Measurements from ENCODE around the gene DCTD. TPM values are rescaled to one million over a fixed set of nuclear protein-coding genes. Genes with fewer than 3 reads are reported as not detected.

Gene DCTD
- total RNA-seq, 1 experiment from 2014 or later = 168 TPM

GRCh38 chr4:182937268-182938204 lies 20.4 kb upstream of the DCTD start:
- Mint-ChIP-seq H3K27ac (ENCODE audit: low read depth, unreplicated experiment) (no peak overlapping the region), H3K27me3 (ENCODE audit: insufficient read depth, unreplicated experiment) (peaks cover 12% of the 10 kb centered on the region), H3K9me3 (ENCODE audit: unreplicated experiment) (peaks cover 7% of the 10 kb centered on the region), H3K4me1 (ENCODE audit: insufficient read depth, unreplicated experiment) (peaks cover 19% of the 10 kb centered on the region), H3K4me3 (ENCODE audit: unreplicated experiment) (no peak overlapping the region), H3K36me3 (ENCODE audit: insufficient read depth, unreplicated experiment) (no peaks in the 10 kb centered on the region)
- intact Hi-C loops (cut with micrococcal nuclease) = loop anchor here (1.0 to 2.0 kb wide), 5 partner anchors 136 to 469 kb away; no protein-coding TSS in a partner anchor
- ChIA-PET POLR2A (interaction anchor here (2.2 to 2.8 kb wide), 2 partner anchors 312 to 325 kb away, joined by 6 to 16 read pairs; no protein-coding TSS in a partner anchor), CTCF (interaction anchor here (0.7 to 5.9 kb wide), 31 partner anchors 8 to 1375 kb away, joined by 3 to 258 read pairs (median 6); partner anchors contain the start of gene WWC2)
- BruUV-seq (replicated peaks) = no TSS peak
- TF ChIP-seq, protein P1, sequence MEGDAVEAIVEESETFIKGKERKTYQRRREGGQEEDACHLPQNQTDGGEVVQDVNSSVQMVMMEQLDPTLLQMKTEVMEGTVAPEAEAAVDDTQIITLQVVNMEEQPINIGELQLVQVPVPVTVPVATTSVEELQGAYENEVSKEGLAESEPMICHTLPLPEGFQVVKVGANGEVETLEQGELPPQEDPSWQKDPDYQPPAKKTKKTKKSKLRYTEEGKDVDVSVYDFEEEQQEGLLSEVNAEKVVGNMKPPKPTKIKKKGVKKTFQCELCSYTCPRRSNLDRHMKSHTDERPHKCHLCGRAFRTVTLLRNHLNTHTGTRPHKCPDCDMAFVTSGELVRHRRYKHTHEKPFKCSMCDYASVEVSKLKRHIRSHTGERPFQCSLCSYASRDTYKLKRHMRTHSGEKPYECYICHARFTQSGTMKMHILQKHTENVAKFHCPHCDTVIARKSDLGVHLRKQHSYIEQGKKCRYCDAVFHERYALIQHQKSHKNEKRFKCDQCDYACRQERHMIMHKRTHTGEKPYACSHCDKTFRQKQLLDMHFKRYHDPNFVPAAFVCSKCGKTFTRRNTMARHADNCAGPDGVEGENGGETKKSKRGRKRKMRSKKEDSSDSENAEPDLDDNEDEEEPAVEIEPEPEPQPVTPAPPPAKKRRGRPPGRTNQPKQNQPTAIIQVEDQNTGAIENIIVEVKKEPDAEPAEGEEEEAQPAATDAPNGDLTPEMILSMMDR (IDR thresholded peaks at IDR 0.05; ENCODE audit: unreplicated experiment) = no peak
- DNase-seq (ENCODE audit: unreplicated experiment) = no peak

DNA sequence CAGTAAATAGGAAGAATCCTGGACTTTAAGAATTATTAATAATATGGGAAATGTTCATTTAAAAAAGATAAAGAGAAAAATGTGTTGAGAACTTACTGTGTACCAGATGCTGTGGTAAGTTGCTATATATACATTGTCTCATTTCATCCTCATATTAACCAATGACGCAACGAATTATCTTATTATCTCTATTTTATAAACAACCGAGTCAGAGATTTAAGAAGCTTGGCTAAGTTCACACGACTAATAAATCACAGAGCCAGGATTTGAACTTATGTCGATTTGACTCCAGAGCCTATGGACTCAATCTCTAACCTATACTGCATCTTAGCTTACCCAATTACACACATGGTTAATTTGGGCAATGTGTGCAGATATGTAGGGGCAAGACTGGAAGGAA lies 15.5 kb upstream of the DCTD start:
- Mint-ChIP-seq H3K36me3 (ENCODE audit: insufficient read depth, unreplicated experiment) (no peaks in the 10 kb centered on the region), H3K4me3 (ENCODE audit: unreplicated experiment) (no peak overlapping the region), H3K27me3 (ENCODE audit: insufficient read depth, unreplicated experiment) (no peaks in the 10 kb centered on the region), H3K4me1 (ENCODE audit: insufficient read depth, unreplicated experiment) (peaks cover 12% of the 10 kb centered on the region), H3K27ac (ENCODE audit: low read depth, unreplicated experiment) (no peak overlapping the region), H3K9me3 (ENCODE audit: unreplicated experiment) (peaks cover 7% of the 10 kb centered on the region)
- intact Hi-C loops (cut with micrococcal nuclease) = no loop called here
- no TSS peak for BruUV-seq (replicated peaks)
- CTCF ChIA-PET = interaction anchor here (0.6 to 5.7 kb wide), 5 partner anchors 13 to 330 kb away, joined by 3 to 27 read pairs (median 4); no protein-coding TSS in a partner anchor
- no peak for DNase-seq (ENCODE audit: unreplicated experiment)
- POLR2A ChIA-PET = no interaction called here
- TF ChIP-seq, protein P1 (IDR thresholded peaks at IDR 0.05; ENCODE audit: unreplicated experiment) = no peak

DNA sequence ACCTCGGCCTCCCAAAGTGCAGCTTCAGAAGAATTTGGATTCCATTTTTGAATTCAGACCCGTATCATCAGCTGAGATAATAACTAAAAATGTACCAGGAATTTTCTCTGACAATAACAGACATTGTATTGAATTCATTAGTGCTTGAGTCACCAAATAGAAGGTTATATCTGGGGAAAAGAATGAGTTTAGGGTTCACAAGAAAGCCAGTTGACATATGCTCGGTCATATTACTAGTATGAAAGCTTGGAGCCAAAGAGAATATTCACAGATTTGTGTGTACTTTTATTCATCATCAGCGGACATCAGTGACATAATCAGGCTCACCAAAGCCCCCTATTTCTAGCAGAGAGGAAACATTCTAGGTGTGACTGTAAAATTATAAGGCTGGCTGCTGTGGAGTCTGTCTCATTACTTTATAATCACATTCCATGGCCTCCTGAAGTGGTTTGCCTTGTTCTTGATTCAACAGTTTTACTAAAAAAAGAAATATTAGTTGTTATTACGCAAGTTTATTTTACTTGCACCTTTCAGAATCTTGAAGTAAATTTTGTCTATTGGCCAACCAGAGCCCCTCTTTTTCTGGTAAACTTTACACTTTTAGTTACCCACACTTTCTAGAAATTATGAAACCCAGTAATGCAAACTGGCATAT lies 14.6 kb upstream of the DCTD start:
- peaks cover 7% of the 10 kb centered on the region for H3K9me3 Mint-ChIP-seq (ENCODE audit: unreplicated experiment)
- CTCF ChIA-PET = interaction anchor here (0.6 to 5.7 kb wide), 4 partner anchors 16 to 331 kb away, joined by 3 to 27 read pairs (median 5); no protein-coding TSS in a partner anchor
- H3K27ac Mint-ChIP-seq (ENCODE audit: low read depth, unreplicated experiment) = no peak overlapping the region
- no TSS peak for BruUV-seq (replicated peaks)
- peaks cover 8% of the 10 kb centered on the region for H3K4me1 Mint-ChIP-seq (ENCODE audit: insufficient read depth, unreplicated experiment)
- POLR2A ChIA-PET = interaction anchor here (0.6 kb wide), 1 partner anchor 10 kb away, joined by 3 read pairs; no protein-coding TSS in a partner anchor
- TF ChIP-seq, protein P1 (IDR thresholded peaks at IDR 0.05; ENCODE audit: unreplicated experiment) = no peak
- intact Hi-C loops (cut with micrococcal nuclease) = no loop called here
- no peak for DNase-seq (ENCODE audit: unreplicated experiment)
- no peaks in the 10 kb centered on the region for H3K36me3 Mint-ChIP-seq (ENCODE audit: insufficient read depth, unreplicated experiment)
- no peak overlapping the region for H3K4me3 Mint-ChIP-seq (ENCODE audit: unreplicated experiment)
- H3K27me3 Mint-ChIP-seq (ENCODE audit: insufficient read depth, unreplicated experiment) = no peaks in the 10 kb centered on the region

DNA sequence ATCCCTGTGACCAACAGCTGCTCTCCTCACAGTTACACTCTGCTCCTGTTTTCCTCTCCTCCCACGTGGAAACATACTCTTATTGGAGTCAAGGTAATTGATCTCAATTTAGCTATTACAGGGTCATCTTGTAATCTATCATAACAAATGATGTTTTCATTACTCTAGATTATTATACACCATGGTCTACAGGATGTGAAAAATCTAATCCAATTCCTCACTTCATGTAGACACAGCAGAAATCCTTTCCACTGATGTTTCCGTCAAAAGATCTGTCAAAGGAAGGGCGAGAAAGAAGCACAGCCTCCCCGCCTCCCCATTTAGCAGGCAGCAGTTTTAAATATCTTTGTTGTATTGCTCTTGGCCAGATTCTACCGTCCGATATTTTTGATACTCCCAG lies 13.7 kb upstream of the DCTD start:
- Mint-ChIP-seq H3K27me3 (ENCODE audit: insufficient read depth, unreplicated experiment) (no peaks in the 10 kb centered on the region), H3K9me3 (ENCODE audit: unreplicated experiment) (peaks cover 7% of the 10 kb centered on the region), H3K4me1 (ENCODE audit: insufficient read depth, unreplicated experiment) (peaks cover 8% of the 10 kb centered on the region), H3K4me3 (ENCODE audit: unreplicated experiment) (no peak overlapping the region), H3K27ac (ENCODE audit: low read depth, unreplicated experiment) (no peak overlapping the region), H3K36me3 (ENCODE audit: insufficient read depth, unreplicated experiment) (no peaks in the 10 kb centered on the region)
- ChIA-PET POLR2A (interaction anchor here (1.2 kb wide), 1 partner anchor 331 kb away, joined by 3 read pairs; no protein-coding TSS in a partner anchor), CTCF (interaction anchor here (0.8 to 5.7 kb wide), 5 partner anchors 8 to 332 kb away, joined by 3 to 27 read pairs (median 4); no protein-coding TSS in a partner anchor)
- TF ChIP-seq, protein P1 (IDR thresholded peaks at IDR 0.05; ENCODE audit: unreplicated experiment) = no peak
- no peak for DNase-seq (ENCODE audit: unreplicated experiment)
- intact Hi-C loops (cut with micrococcal nuclease) = no loop called here
- no TSS peak for BruUV-seq (replicated peaks)

Data from MCF 10A (cell line).